Loucy (cell line): Measurements from ENCODE around the gene CD44.

Experiments
- EZH2phosphoT487 ChIP-seq: fragments of 200-600 bp; IDR thresholded peaks from 2 replicates; pipeline ENCODE4 v1.6.1; 2018; ENCODE audit warnings: antibody characterized with exemption, mild to moderate bottlenecking, moderate library complexity, borderline replicate concordance
- TF ChIP-seq, protein P1 (sequence below): fragments of 200-600 bp; sonication (generic); conservative IDR thresholded peaks from 2 replicates; pipeline ENCODE4 v1.5.1; 2014; ENCODE audit warnings: mild to moderate bottlenecking, antibody characterized with exemption, low read length

DNA sequence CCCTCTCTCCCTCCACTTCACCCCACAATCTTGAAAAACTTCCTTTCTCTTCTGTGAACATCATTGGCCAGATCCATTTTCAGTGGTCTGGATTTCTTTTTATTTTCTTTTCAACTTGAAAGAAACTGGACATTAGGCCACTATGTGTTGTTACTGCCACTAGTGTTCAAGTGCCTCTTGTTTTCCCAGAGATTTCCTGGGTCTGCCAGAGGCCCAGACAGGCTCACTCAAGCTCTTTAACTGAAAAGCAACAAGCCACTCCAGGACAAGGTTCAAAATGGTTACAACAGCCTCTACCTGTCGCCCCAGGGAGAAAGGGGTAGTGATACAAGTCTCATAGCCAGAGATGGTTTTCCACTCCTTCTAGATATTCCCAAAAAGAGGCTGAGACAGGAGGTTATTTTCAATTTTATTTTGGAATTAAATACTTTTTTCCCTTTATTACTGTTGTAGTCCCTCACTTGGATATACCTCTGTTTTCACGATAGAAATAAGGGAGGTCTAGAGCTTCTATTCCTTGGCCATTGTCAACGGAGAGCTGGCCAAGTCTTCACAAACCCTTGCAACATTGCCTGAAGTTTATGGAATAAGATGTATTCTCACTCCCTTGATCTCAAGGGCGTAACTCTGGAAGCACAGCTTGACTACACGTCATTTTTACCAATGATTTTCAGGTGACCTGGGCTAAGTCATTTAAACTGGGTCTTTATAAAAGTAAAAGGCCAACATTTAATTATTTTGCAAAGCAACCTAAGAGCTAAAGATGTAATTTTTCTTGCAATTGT lies 92.3 kb downstream of the CD44 start:
- TF ChIP-seq, protein P1, sequence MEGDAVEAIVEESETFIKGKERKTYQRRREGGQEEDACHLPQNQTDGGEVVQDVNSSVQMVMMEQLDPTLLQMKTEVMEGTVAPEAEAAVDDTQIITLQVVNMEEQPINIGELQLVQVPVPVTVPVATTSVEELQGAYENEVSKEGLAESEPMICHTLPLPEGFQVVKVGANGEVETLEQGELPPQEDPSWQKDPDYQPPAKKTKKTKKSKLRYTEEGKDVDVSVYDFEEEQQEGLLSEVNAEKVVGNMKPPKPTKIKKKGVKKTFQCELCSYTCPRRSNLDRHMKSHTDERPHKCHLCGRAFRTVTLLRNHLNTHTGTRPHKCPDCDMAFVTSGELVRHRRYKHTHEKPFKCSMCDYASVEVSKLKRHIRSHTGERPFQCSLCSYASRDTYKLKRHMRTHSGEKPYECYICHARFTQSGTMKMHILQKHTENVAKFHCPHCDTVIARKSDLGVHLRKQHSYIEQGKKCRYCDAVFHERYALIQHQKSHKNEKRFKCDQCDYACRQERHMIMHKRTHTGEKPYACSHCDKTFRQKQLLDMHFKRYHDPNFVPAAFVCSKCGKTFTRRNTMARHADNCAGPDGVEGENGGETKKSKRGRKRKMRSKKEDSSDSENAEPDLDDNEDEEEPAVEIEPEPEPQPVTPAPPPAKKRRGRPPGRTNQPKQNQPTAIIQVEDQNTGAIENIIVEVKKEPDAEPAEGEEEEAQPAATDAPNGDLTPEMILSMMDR = no peak
- TF ChIP-seq EZH2phosphoT487 = no peak
